Measurements from ENCODE around the gene GABARAPL2. TPM values are rescaled to one million over a fixed set of nuclear protein-coding genes. Genes with fewer than 3 reads are reported as not detected.
"Not testable (repeated sequence)": the region's sequence is repeated elsewhere in the genome, so short reads cannot be mapped to it uniquely, and the experiment has no call there.

GABARAPL2 gene
- total and polyA plus RNA-seq, 2 experiments from 2014 or later = 47.8 to 130 TPM

GRCh38 chr16:75541236-75541635, 24.9 kb upstream of the GABARAPL2 start:
- Mint-ChIP-seq H3K9me3 (no peaks in the 10 kb centered on the region), H3K27ac (no peak overlapping the region), H3K4me1 (no peaks in the 10 kb centered on the region), H3K27me3 (ENCODE audit: insufficient read depth, low read depth, poor library complexity) (no peaks in the 10 kb centered on the region), H3K36me3 (ENCODE audit: low read depth) (peaks cover 7% of the 10 kb centered on the region; the same call in 1 of the 3 replicates), H3K4me3 (no peak overlapping the region)
- DNase-seq (ENCODE audit: low spot score) (no peak), ATAC-seq (no peak)
- Histone ChIP-seq H3K9me2 (ENCODE audit: insufficient read depth) (no peaks in the 10 kb centered on the region), H3K36me3 (ENCODE audit: insufficient read depth) (no peaks in the 10 kb centered on the region), H3K27me3 (ENCODE audit: insufficient read depth) (no peaks in the 10 kb centered on the region), H3K4me2 (no peak overlapping the region), H4K20me1 (replicated peaks; ENCODE audit: insufficient read depth) (no peaks in the 10 kb centered on the region), H3K79me2 (replicated peaks; ENCODE audit: insufficient read depth) (no peaks in the 10 kb centered on the region), H3K4me1 (ENCODE audit: insufficient read depth) (no peaks in the 10 kb centered on the region), H3F3A (replicated peaks; ENCODE audit: low read depth) (no peaks in the 10 kb centered on the region), H3K27ac (ENCODE audit: low read depth) (no peak overlapping the region), H2AFZ (no peak overlapping the region), H3K4me3 (no peak overlapping the region)
- no peak for TF ChIP-seq ZNF331 (CRISPR knock-in tag; IDR thresholded peaks at IDR 0.05; ENCODE audit: low read depth)
- no peak for TF ChIP-seq EZH2phosphoT487 (IDR thresholded peaks at IDR 0.05; ENCODE audit: unreplicated experiment)

- not testable (repeated sequence) for H3K9me2 ChIP-seq (ENCODE audit: insufficient read depth); H3K79me2 ChIP-seq (replicated peaks; ENCODE audit: insufficient read depth); H2AFZ ChIP-seq; H3K4me3 ChIP-seq; H4K20me1 ChIP-seq (replicated peaks; ENCODE audit: insufficient read depth); H3K27me3 Mint-ChIP-seq (ENCODE audit: insufficient read depth, low read depth, poor library complexity); H3K36me3 ChIP-seq (ENCODE audit: insufficient read depth); H3K4me2 ChIP-seq; H3F3A ChIP-seq (replicated peaks; ENCODE audit: low read depth); H3K4me3 Mint-ChIP-seq; H3K4me1 ChIP-seq (ENCODE audit: insufficient read depth); H3K27ac Mint-ChIP-seq; ATAC-seq; H3K4me1 Mint-ChIP-seq; H3K9me3 Mint-ChIP-seq; H3K27ac ChIP-seq (ENCODE audit: low read depth); DNase-seq (ENCODE audit: low spot score); H3K36me3 Mint-ChIP-seq (ENCODE audit: low read depth); H3K27me3 ChIP-seq (ENCODE audit: insufficient read depth)
Observed at GRCh38 chr16:75542462-75542861, 23.7 kb upstream of the GABARAPL2 start.

GRCh38 chr16:75545879-75546278, 20.3 kb upstream of the GABARAPL2 start:
- not testable (repeated sequence) for H3K27ac Mint-ChIP-seq; H4K20me1 ChIP-seq (replicated peaks; ENCODE audit: insufficient read depth); DNase-seq (ENCODE audit: low spot score); H3K4me3 ChIP-seq; H3K9me3 Mint-ChIP-seq; H3K36me3 ChIP-seq (ENCODE audit: insufficient read depth); H3K27me3 Mint-ChIP-seq (ENCODE audit: insufficient read depth, low read depth, poor library complexity); ATAC-seq; H3K36me3 Mint-ChIP-seq (ENCODE audit: low read depth); H3K4me1 Mint-ChIP-seq; H3K4me2 ChIP-seq; H3F3A ChIP-seq (replicated peaks; ENCODE audit: low read depth); H3K9me2 ChIP-seq (ENCODE audit: insufficient read depth); H3K79me2 ChIP-seq (replicated peaks; ENCODE audit: insufficient read depth); H2AFZ ChIP-seq; H3K27me3 ChIP-seq (ENCODE audit: insufficient read depth); H3K4me3 Mint-ChIP-seq; H3K4me1 ChIP-seq (ENCODE audit: insufficient read depth); H3K27ac ChIP-seq (ENCODE audit: low read depth)

GRCh38 chr16:75546293-75546692, 19.9 kb upstream of the GABARAPL2 start:
- no peaks in the 10 kb centered on the region for H3F3A ChIP-seq (replicated peaks; ENCODE audit: low read depth)
- H3K4me2 ChIP-seq = no peak overlapping the region
- Mint-ChIP-seq H3K27ac (no peak overlapping the region), H3K9me3 (no peaks in the 10 kb centered on the region), H3K27me3 (ENCODE audit: insufficient read depth, low read depth, poor library complexity) (peaks cover 3% of the 10 kb centered on the region), H3K4me1 (peaks cover 7% of the 10 kb centered on the region; the same call in 2 of the 3 replicates), H3K4me3 (no peak overlapping the region), H3K36me3 (ENCODE audit: low read depth) (peaks cover 7% of the 10 kb centered on the region; the same call in 1 of the 3 replicates)
- H3K27ac ChIP-seq (ENCODE audit: low read depth) = no peak overlapping the region
- H4K20me1 ChIP-seq (replicated peaks; ENCODE audit: insufficient read depth) = no peaks in the 10 kb centered on the region
- TF ChIP-seq EZH2 (IDR thresholded peaks at IDR 0.05; ENCODE audit: low read depth, unreplicated experiment) (no peak), REST (IDR thresholded peaks at IDR 0.05; ENCODE audit: unreplicated experiment) (no peak), CTCF (conservative IDR thresholded peaks at IDR 0.05; ENCODE audit: low read depth in 2 of 2) (no peak)
- DNase-seq (ENCODE audit: low spot score) (no peak), ATAC-seq (no peak)
- no peaks in the 10 kb centered on the region for H3K36me3 ChIP-seq (ENCODE audit: insufficient read depth)
- no peaks in the 10 kb centered on the region for H3K9me2 ChIP-seq (ENCODE audit: insufficient read depth)
- no peak overlapping the region for H2AFZ ChIP-seq
- H3K79me2 ChIP-seq (replicated peaks; ENCODE audit: insufficient read depth) = no peaks in the 10 kb centered on the region
- H3K4me1 ChIP-seq (ENCODE audit: insufficient read depth) = peaks cover 4% of the 10 kb centered on the region; the same call in 1 of the 2 replicates
- H3K27me3 ChIP-seq (ENCODE audit: insufficient read depth) = no peaks in the 10 kb centered on the region
- no peak overlapping the region for H3K4me3 ChIP-seq

- not testable (repeated sequence) for H3K9me3 Mint-ChIP-seq; H3K9me2 ChIP-seq (ENCODE audit: insufficient read depth); H3K4me1 Mint-ChIP-seq; H3K79me2 ChIP-seq (replicated peaks; ENCODE audit: insufficient read depth); H3K36me3 Mint-ChIP-seq (ENCODE audit: low read depth); H3K36me3 ChIP-seq (ENCODE audit: insufficient read depth); H3K4me2 ChIP-seq; DNase-seq (ENCODE audit: low spot score); H3K27me3 ChIP-seq (ENCODE audit: insufficient read depth); H3K27me3 Mint-ChIP-seq (ENCODE audit: insufficient read depth, low read depth, poor library complexity); H3K4me3 ChIP-seq; H3K27ac ChIP-seq (ENCODE audit: low read depth); H3K4me1 ChIP-seq (ENCODE audit: insufficient read depth); H3K27ac Mint-ChIP-seq; H4K20me1 ChIP-seq (replicated peaks; ENCODE audit: insufficient read depth); H2AFZ ChIP-seq; H3K4me3 Mint-ChIP-seq; H3F3A ChIP-seq (replicated peaks; ENCODE audit: low read depth); ATAC-seq
Observed at GRCh38 chr16:75548456-75548855, 17.7 kb upstream of the GABARAPL2 start.
